Chondrocyte (in vitro differentiated cells): ENCODE results near the gene AFAP1L2. TPM values are rescaled to one million over a fixed set of nuclear protein-coding genes. Genes with fewer than 3 reads are reported as not detected.

Source experiments
- DNase-seq: peaks from one replicate; pipeline ENCODE4 v3.0.0; 2021; ENCODE audit warnings: mixed read lengths, low spot score
- H3K27ac Mint-ChIP-seq: one replicate; pipeline ENCODE4 v1.8.0; 2021; ENCODE audit warnings: mild to moderate bottlenecking, moderate library complexity, mixed read lengths; ENCODE audit not compliant: unreplicated experiment
- H3K27me3 Mint-ChIP-seq: 2 replicates; pipeline ENCODE4 v1.8.0; 2021; ENCODE audit warnings: low read depth, mixed read lengths
- H3K36me3 Mint-ChIP-seq: 2 replicates; pipeline ENCODE4 v1.8.0; 2021; ENCODE audit warnings: low read depth, mixed read lengths
- H3K4me1 Mint-ChIP-seq: 2 replicates; pipeline ENCODE4 v1.8.0; 2021; ENCODE audit warnings: low read depth, mild to moderate bottlenecking, mixed read lengths
- H3K4me3 Mint-ChIP-seq: one replicate; pipeline ENCODE4 v1.8.0; 2021; ENCODE audit warnings: mild to moderate bottlenecking, moderate library complexity, mixed read lengths; ENCODE audit not compliant: unreplicated experiment
- H3K9me3 Mint-ChIP-seq: 2 replicates; pipeline ENCODE4 v1.8.0; 2021; ENCODE audit warnings: low read depth, mixed read lengths
- CTCF ChIP-seq: fragments of 200-600 bp; sonication (generic); IDR thresholded peaks from 2 replicates; pipeline ENCODE4 v1.5.0; 2021; ENCODE audit warnings: antibody characterized with exemption, mild to moderate bottlenecking, moderate library complexity
- total RNA-seq: library from RNA; stranded (reverse); gene quantifications from 3 replicates; pipeline ENCODE4 v1.2.1, GENCODE V29; 2021

The AFAP1L2 gene
- total RNA-seq, 1 donor from 2014 or later: 2.9 TPM

- Mint-ChIP-seq H3K4me3 (no peak overlapping the region), H3K27ac (no peak overlapping the region), H3K27me3 (no peaks in the 10 kb centered on the region), H3K9me3 (peaks cover 4% of the 10 kb centered on the region), H3K4me1 (peaks cover 23% of the 10 kb centered on the region), H3K36me3 (no peaks in the 10 kb centered on the region)
- DNase-seq: no peak
- TF ChIP-seq CTCF: no peak
Observed at GRCh38 chr10:114408968-114409444, 4.7 kb upstream of the AFAP1L2 start.

- Mint-ChIP-seq H3K4me1 (peaks cover 20% of the 10 kb centered on the region), H3K27ac (no peak overlapping the region), H3K36me3 (no peaks in the 10 kb centered on the region), H3K4me3 (no peak overlapping the region), H3K27me3 (no peaks in the 10 kb centered on the region), H3K9me3 (peaks cover 4% of the 10 kb centered on the region)
- DNase-seq: no peak
- TF ChIP-seq CTCF: no peak
Observed at GRCh38 chr10:114408112-114408967, 4.0 kb upstream of the AFAP1L2 start.

DNA sequence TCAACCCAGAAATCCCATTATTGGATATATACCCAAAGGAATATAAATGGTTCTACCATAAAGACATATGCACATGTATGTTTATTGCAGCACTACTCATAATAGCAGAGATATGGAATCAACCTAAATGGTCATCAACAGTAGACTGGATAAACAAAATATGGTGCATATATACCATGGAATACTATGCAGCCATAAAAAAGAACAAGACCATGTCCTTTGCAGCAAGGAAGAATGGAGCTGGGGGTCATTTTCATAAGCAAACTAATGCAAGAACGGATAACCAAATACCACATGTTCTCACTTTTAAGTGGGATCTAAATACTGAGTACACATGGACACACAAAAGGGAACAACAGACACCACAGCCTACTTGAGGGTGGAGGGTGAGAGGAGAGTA, 2.2 kb upstream of the AFAP1L2 start:
- H3K27me3 Mint-ChIP-seq: peaks cover 3% of the 10 kb centered on the region
- no peaks in the 10 kb centered on the region for H3K36me3 Mint-ChIP-seq
- H3K4me3 Mint-ChIP-seq: no peak overlapping the region
- H3K9me3 Mint-ChIP-seq: peaks cover 4% of the 10 kb centered on the region
- TF ChIP-seq CTCF: no peak
- H3K4me1 Mint-ChIP-seq: peaks cover 25% of the 10 kb centered on the region
- H3K27ac Mint-ChIP-seq: no peak overlapping the region
- no peak for DNase-seq

DNA sequence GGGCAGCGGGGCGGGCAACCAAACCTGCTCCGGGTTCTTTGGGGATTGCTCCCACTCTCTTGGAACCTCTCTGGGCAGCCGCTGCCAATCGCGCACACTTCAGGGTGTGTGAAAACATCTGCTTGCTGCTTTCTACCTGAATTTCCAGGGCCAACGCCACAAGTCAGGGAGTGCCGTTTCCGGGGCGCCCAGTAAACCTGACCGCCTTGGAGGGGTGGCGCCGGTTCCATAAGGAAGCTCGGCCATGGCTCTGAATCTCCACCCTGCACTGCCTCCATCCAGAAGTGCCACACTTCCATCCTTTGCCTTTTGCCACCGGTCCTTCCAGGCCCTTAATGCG, 679 bp upstream of the AFAP1L2 start:
- no peak overlapping the region for H3K27ac Mint-ChIP-seq

More for the DNA sequence above, 679 bp upstream of the AFAP1L2 start:
- TF ChIP-seq CTCF: no peak
- Mint-ChIP-seq H3K4me1 (peaks cover 37% of the 10 kb centered on the region), H3K9me3 (peaks cover 4% of the 10 kb centered on the region), H3K27me3 (peaks cover 3% of the 10 kb centered on the region), H3K4me3 (peak overlapping the region; percentile 73), H3K36me3 (no peaks in the 10 kb centered on the region)
- DNase-seq: no peak
